H1 (cell line): Measurements from ENCODE around the gene PLPPR3. TPM values are rescaled to one million over a fixed set of nuclear protein-coding genes. Genes with fewer than 3 reads are reported as not detected.

Source experiments
- CTCF ChIA-PET: fragments of 300-600 bp; sonication (Branson Sonifier 250); formaldehyde crosslinking; loops from one replicate; lab custom pipeline; 2021; ENCODE audit not compliant: partially characterized antibody; lab: Charles Lee
- POLR2A ChIA-PET: fragments of 300-600 bp; sonication (Branson Sonifier 250); formaldehyde crosslinking; loops from one replicate; lab custom pipeline; 2021; ENCODE audit warnings: inconsistent platforms; ENCODE audit not compliant: partially characterized antibody; lab: Charles Lee
- DNase-seq, 2 experiments: peaks; one replicate each; pipeline versions ENCODE4 v3.0.0 to v3.0.0-alpha.2; 2010 to 2022; ENCODE audit warnings: low spot score in 2 of 2, low read depth in 1 of 2, mixed read lengths in 1 of 2
- FAIRE-seq: peaks from 2 replicates; lab custom pipeline; 2011; peaks lifted over from hg19 to GRCh38; lab: Jason Lieb, UNC
- H2AFZ ChIP-seq: 2 replicates; pipeline ENCODE4 v1.8.1; 2012; ENCODE audit warnings: low read length, inconsistent platforms
- H2AK5ac ChIP-seq: 2 replicates; pipeline ENCODE4 v1.6.1; 2013; ENCODE audit warnings: low read depth, low read length
- H2BK120ac ChIP-seq: replicated peaks from 2 replicates; pipeline ENCODE3; 2013; ENCODE audit warnings: low read depth, low read length, inconsistent platforms
- H2BK12ac ChIP-seq: 2 replicates; pipeline ENCODE4 v1.6.1; 2013; ENCODE audit warnings: low read depth, low read length
- H2BK15ac ChIP-seq: 2 replicates; pipeline ENCODE4 v1.6.1; 2013; ENCODE audit warnings: low read length
- H2BK20ac ChIP-seq: 2 replicates; pipeline ENCODE4 v1.6.1; 2013; ENCODE audit warnings: low read length
- H2BK5ac ChIP-seq: 2 replicates; pipeline ENCODE4 v1.6.1; 2013; ENCODE audit warnings: low read depth, low read length
- H3K14ac ChIP-seq: 2 replicates; pipeline ENCODE4 v1.6.1; 2013; ENCODE audit warnings: inconsistent platforms; ENCODE audit not compliant: insufficient read length
- H3K18ac ChIP-seq: 2 replicates; pipeline ENCODE4 v1.6.1; 2013; ENCODE audit warnings: low read length; ENCODE audit errors: extremely low read depth
- H3K23ac ChIP-seq: 2 replicates; pipeline ENCODE4 v1.6.1; 2013; ENCODE audit warnings: inconsistent platforms; ENCODE audit not compliant: insufficient read length
- H3K23me2 ChIP-seq: 2 replicates; pipeline ENCODE4 v1.6.1; 2013; ENCODE audit warnings: low read depth, low read length
- H3K27ac ChIP-seq: 2 replicates; pipeline ENCODE4 v1.6.1; 2011; ENCODE audit warnings: low read depth, low read length, inconsistent platforms
- H3K27me3 ChIP-seq, 4 experiments: replicated peaks in 1 of 4; 1 replicate in 1 of 4; 2 replicates in 3 of 4; pipeline versions ENCODE4 v1.6.1 to v1.8.1; 2011 to 2013; ENCODE audit warnings: low read length in 3 of 4, mild to moderate bottlenecking in 3 of 4, inconsistent platforms in 2 of 4, mixed read lengths in 2 of 4, moderate library complexity in 1 of 4; ENCODE audit not compliant: control insufficient read depth in 3 of 4, insufficient read depth in 3 of 4; ENCODE audit errors: extremely low read depth in 1 of 4
- H3K36me3 ChIP-seq, 4 experiments: 2 replicates each; pipeline versions ENCODE4 v1.6.1 to v1.8.1; 2011 to 2013; ENCODE audit warnings: mild to moderate bottlenecking in 4 of 4, low read length in 3 of 4, moderate library complexity in 2 of 4, control low read depth in 1 of 4, inconsistent platforms in 1 of 4; ENCODE audit not compliant: insufficient read depth in 4 of 4, control insufficient read depth in 2 of 4
- H3K4ac ChIP-seq: replicated peaks from 2 replicates; pipeline ENCODE3; 2013; ENCODE audit warnings: low read length, low read depth, mixed read lengths, inconsistent platforms; ENCODE audit not compliant: insufficient read length
- H3K4me1 ChIP-seq, 4 experiments: replicated peaks in 1 of 4; 1 replicate in 1 of 4; 2 replicates in 3 of 4; pipeline versions ENCODE4 v1.6.1 to v1.8.1; 2011 to 2013; ENCODE audit warnings: low read length in 3 of 4, inconsistent platforms in 2 of 4, mixed read lengths in 1 of 4; ENCODE audit not compliant: insufficient read depth in 4 of 4, control insufficient read depth in 3 of 4
- H3K4me2 ChIP-seq, 2 experiments: 2 replicates each; pipeline versions ENCODE4 v1.6.1 to v1.8.1; 2011 to 2013; ENCODE audit warnings: low read depth in 2 of 2, low read length in 2 of 2, control low read depth in 1 of 2, inconsistent platforms in 1 of 2, mild to moderate bottlenecking in 1 of 2; ENCODE audit not compliant: insufficient read depth in 1 of 2
- H3K4me3 ChIP-seq, 4 experiments: fragments of 200-600, 300-600 bp in 1 of 4; sonication (generic), shearing (Covaris generic), sonication (Bioruptor Twin) in 1 of 4; 2 replicates each; pipeline versions ENCODE4 v1.5.1 to v1.8.1; 2011 to 2016; ENCODE audit warnings: low read length in 4 of 4, low read depth in 3 of 4, control low read depth in 2 of 4, inconsistent platforms in 2 of 4, mild to moderate bottlenecking in 2 of 4, mixed read lengths in 1 of 4, moderate library complexity in 1 of 4; ENCODE audit not compliant: insufficient read depth in 2 of 4; ENCODE audit errors: extremely low read depth in 1 of 4
- H3K56ac ChIP-seq: replicated peaks from 2 replicates; pipeline ENCODE3; 2013; ENCODE audit warnings: low read depth, mild to moderate bottlenecking, mixed read lengths, low read length, inconsistent platforms; ENCODE audit not compliant: insufficient read length
- H3K79me1 ChIP-seq: 2 replicates; pipeline ENCODE4 v1.6.1; 2013; ENCODE audit warnings: low read depth, low read length, control low read depth
- H3K79me2 ChIP-seq, 2 experiments: 2 replicates each; pipeline versions ENCODE4 v1.6.1 to v1.8.1; 2012 to 2013; ENCODE audit warnings: low read length in 2 of 2, mild to moderate bottlenecking in 2 of 2, inconsistent platforms in 1 of 2; ENCODE audit not compliant: insufficient read depth in 2 of 2, control insufficient read depth in 1 of 2
- H3K9ac ChIP-seq, 4 experiments: replicated peaks in 1 of 4; 1 replicate in 1 of 4; 2 replicates in 3 of 4; pipeline versions ENCODE4 v1.6.1 to v1.8.1; 2011 to 2013; ENCODE audit warnings: low read depth in 3 of 4, low read length in 3 of 4, control low read depth in 2 of 4, mild to moderate bottlenecking in 2 of 4, moderate library complexity in 2 of 4, inconsistent platforms in 1 of 4; ENCODE audit errors: extremely low read depth in 1 of 4
- H3K9me3 ChIP-seq, 2 experiments: 2 replicates each; pipeline versions ENCODE4 v1.6.1 to v1.8.1; 2012 to 2013; ENCODE audit warnings: mild to moderate bottlenecking in 2 of 2, moderate library complexity in 2 of 2, control low read depth in 1 of 2, inconsistent platforms in 1 of 2, low read depth in 1 of 2, low read length in 1 of 2, mixed read lengths in 1 of 2; ENCODE audit not compliant: insufficient read depth in 2 of 2
- H4K20me1 ChIP-seq, 2 experiments: replicated peaks in 1 of 2; 2 replicates each; pipeline versions ENCODE3 to v1.8.1; 2011 to 2013; ENCODE audit warnings: inconsistent platforms in 2 of 2, low read length in 2 of 2, mild to moderate bottlenecking in 1 of 2; ENCODE audit not compliant: insufficient read depth in 2 of 2, control insufficient read depth in 1 of 2
- H4K5ac ChIP-seq: 2 replicates; pipeline ENCODE4 v1.6.1; 2013; ENCODE audit warnings: low read length, low read depth, mixed read lengths, inconsistent platforms; ENCODE audit not compliant: insufficient read length
- H4K8ac ChIP-seq: 2 replicates; pipeline ENCODE4 v1.8.0; 2013; ENCODE audit warnings: mild to moderate bottlenecking, moderate library complexity, low read length, inconsistent platforms; ENCODE audit not compliant: insufficient read depth; ENCODE audit errors: extremely low read depth
- H4K91ac ChIP-seq: replicated peaks from 2 replicates; pipeline ENCODE3; 2013; ENCODE audit warnings: low read length, mixed read lengths, inconsistent platforms; ENCODE audit not compliant: insufficient read length
- KDM1A ChIP-seq: fragments of 200-600, 300-600 bp; sonication (generic); IDR thresholded peaks from 2 replicates; pipeline ENCODE4 v1.7.1; 2016; ENCODE audit warnings: mild to moderate bottlenecking, low read length, borderline replicate concordance
- RBBP5 ChIP-seq: IDR thresholded peaks from 2 replicates; pipeline ENCODE4 v1.7.1; 2012; ENCODE audit warnings: low read depth, mild to moderate bottlenecking, inconsistent platforms, low read length, moderate library complexity, borderline replicate concordance
- SP4 ChIP-seq: IDR thresholded peaks from 2 replicates; pipeline ENCODE4 v1.6.1; 2012; ENCODE audit warnings: low read length, inconsistent platforms
- TEAD4 ChIP-seq: IDR thresholded peaks from 2 replicates; pipeline ENCODE4 v1.6.1; 2012; ENCODE audit warnings: low read depth, low read length, inconsistent platforms, mixed read lengths
- WGBS, 2 experiments: shearing (Covaris generic) in 1 of 2; methylation state at CpG; one replicate each; pipeline versions ENCODE4 v1.1.6 to v1.1.7; 2013 to 2015; ENCODE audit warnings: low lambda C conversion rate in 2 of 2, mixed read lengths in 2 of 2, inconsistent platforms in 1 of 2, low coverage in 1 of 2, missing lambda C conversion rate in 1 of 2; ENCODE audit not compliant: insufficient replicate concordance in 2 of 2, insufficient coverage in 1 of 2, insufficient read length in 1 of 2; ENCODE audit errors: extremely low coverage in 1 of 2, missing lambda C conversion rate in 1 of 2; 5-methylcytosine and 5-hydroxymethylcytosine counted together
- polyA plus RNA-seq, 7 experiments: library from polyadenylated mRNA; depleted of rRNA in 3 of 7; stranded (reverse) in 5 of 7; unstranded in 2 of 7; fragments of >200 nt in 5 of 7; fragments of 200-250 nt in 2 of 7; gene quantifications; 1 replicate in 5 of 7; 2 replicates in 1 of 7; 4 replicates in 1 of 7; pipeline versions ENCODE4 v1.2.1 to v1.2.3, GENCODE V29; 2011 to 2013; ENCODE audit warnings: missing spikeins in 2 of 7, mixed read lengths in 2 of 7
- total RNA-seq: library from RNA; stranded (reverse); fragmentation: NEBNext Ultra II Directional; extraction: Animal tissue kit (Norgen Biotek cat#: 25700); gene quantifications from 2 replicates; pipeline ENCODE4 v1.2.1, GENCODE V29; 2021

The PLPPR3 gene
- total and polyA plus RNA-seq, 2 of the 8 experiments (the other 6 are each of a cell fraction or from before 2014, with no cell fraction given): 71.7 to 76.4 TPM

DNA sequence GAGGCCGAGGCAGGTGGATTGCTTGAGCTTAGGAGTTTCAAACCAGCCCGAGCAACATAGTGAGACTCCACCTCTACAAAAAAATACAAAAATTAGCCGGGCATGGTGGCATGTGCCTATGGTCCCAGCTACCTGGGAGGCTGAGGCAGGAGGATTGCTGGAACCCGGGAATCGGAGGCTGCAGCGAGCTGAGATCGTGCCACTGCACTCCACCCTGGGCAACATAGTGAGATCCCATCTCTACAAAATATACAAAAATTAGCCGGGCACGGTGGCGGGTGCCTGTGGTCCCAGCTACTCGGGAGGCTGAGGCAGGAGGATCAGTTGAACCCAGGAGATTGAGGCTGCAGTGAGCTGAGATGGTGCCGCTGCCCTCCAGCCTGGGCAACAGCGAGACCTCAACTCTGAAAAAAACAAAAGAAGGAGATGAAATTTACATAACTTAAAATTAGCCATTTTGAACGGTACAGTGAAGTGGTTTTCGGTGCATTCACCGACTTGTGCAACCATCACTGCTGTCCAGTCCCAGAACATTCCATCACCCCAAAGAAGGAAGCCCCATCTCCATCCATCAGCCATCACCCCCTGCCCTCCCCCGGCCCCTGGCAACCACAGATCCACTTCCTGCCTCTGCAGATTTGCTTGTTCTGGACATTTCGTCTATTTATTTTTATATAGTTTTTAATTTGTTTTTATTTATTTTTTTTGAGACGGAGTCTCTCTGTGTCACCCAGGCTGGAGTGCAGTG is 4.3 kb upstream of the PLPPR3 start:
- no peak overlapping the region; the same call in 1 of the 2 replicates for H4K8ac ChIP-seq
- no peak for DNase-seq
- H3K79me1 ChIP-seq: no peaks in the 10 kb centered on the region
- H4K5ac ChIP-seq: no peak overlapping the region
- H3K4me2 ChIP-seq: no peak overlapping the region
- H3K4me3 ChIP-seq: no peak overlapping the region
- no peaks in the 10 kb centered on the region for H4K20me1 ChIP-seq
- no peak overlapping the region for H2BK5ac ChIP-seq
- H2BK20ac ChIP-seq: no peak overlapping the region
- H3K4ac ChIP-seq: no peak overlapping the region
- H2AK5ac ChIP-seq: no peak overlapping the region
- TF ChIP-seq RBBP5 (no peak), SP4 (no peak), KDM1A (peak; percentile 42; the same call in 1 of the 2 replicates), TEAD4 (no peak)
- WGBS, 2 experiments: 97% methylated on average over 18 of the region's 19 CpGs; no CpG with 5 or more reads in 1 of the 2 experiments
- H3K27ac ChIP-seq: no peak overlapping the region
- H2AFZ ChIP-seq: no peak overlapping the region
- no peak overlapping the region for H2BK120ac ChIP-seq
- ChIA-PET CTCF (interaction anchor here (0.6 to 1.8 kb wide), 8 partner anchors 12 to 157 kb away, joined by 3 to 6 read pairs (median 4); no protein-coding TSS in a partner anchor), POLR2A (interaction anchor here (1.1 to 12.0 kb wide), 9 partner anchors 9 to 201 kb away, joined by 4 to 277 read pairs (median 6); partner anchors contain the start of gene PTBP1)
- H3K27me3 ChIP-seq: no peaks in the 10 kb centered on the region
- no peak overlapping the region for H3K56ac ChIP-seq
- peaks cover 2% of the 10 kb centered on the region; the same call in 1 of the 2 replicates for H3K23me2 ChIP-seq
- H3K4me1 ChIP-seq: peaks cover 0 to 7% (median 5%) of the 10 kb centered on the region in 4 experiments; a peak in 5 of 7 replicates
- H3K36me3 ChIP-seq: no peaks in the 10 kb centered on the region
- H4K91ac ChIP-seq: no peak overlapping the region
- H3K14ac ChIP-seq: no peak overlapping the region
- H3K79me2 ChIP-seq: no peaks in the 10 kb centered on the region
- no peak overlapping the region for H3K9ac ChIP-seq
- no peak overlapping the region for H2BK12ac ChIP-seq
- no peaks in the 10 kb centered on the region for H3K9me3 ChIP-seq
- no peak overlapping the region for H3K18ac ChIP-seq
- no peak for FAIRE-seq
- H2BK15ac ChIP-seq: no peak overlapping the region
- no peak overlapping the region for H3K23ac ChIP-seq
